Measurements from ENCODE around the gene CPM. TPM values are rescaled to one million over a fixed set of nuclear protein-coding genes. Genes with fewer than 3 reads are reported as not detected.

CPM gene
- total RNA-seq, 1 donor, result 3.6 TPM

DNA sequence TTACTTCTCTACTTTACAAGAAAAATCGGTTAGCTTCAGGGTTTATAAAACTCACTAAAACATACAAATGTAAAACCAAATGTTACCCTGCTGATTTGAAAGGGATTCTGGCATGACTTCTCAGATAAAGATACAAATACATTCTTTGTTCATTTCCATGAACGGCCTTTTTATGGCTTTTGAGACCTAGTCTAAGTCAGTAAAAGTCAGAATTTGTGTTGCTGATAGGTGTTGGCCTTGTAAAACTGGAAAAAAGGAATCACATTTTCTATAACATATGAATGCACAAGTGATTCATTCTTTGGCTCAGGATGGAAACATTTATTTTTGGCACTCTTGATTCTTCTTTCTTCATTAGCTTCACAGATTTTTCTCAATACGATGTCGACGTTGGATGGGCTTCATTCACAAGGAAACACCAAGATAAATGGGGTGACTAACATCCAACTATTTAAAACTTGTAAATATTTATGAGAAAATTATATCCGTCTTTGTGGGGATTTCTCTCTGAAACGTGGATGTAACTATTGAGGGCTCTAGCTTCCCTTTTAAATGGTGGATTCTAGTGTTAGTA lies 27.0 kb upstream of the CPM start:
- H3K9me3 ChIP-seq (ENCODE audit: low read depth, low read length), result no peaks in the 10 kb centered on the region
- no peaks in the 10 kb centered on the region for H3K27me3 ChIP-seq (ENCODE audit: insufficient read depth, low read length)
- H3K79me2 ChIP-seq (ENCODE audit: insufficient read depth, low read length), result no peaks in the 10 kb centered on the region
- no peak overlapping the region for H2AFZ ChIP-seq (ENCODE audit: low read length)
- no peak overlapping the region for H3K27ac ChIP-seq (ENCODE audit: low read depth, low read length)
- no peak overlapping the region for H3K4me3 ChIP-seq (ENCODE audit: insufficient read depth, low read length)
- peaks cover 3% of the 10 kb centered on the region for H3K4me1 ChIP-seq (ENCODE audit: insufficient read depth, low read length)
- DNase-seq (ENCODE audit: insufficient read length, low spot score, missing footprints), result no peak
- no peaks in the 10 kb centered on the region for H4K20me1 ChIP-seq (ENCODE audit: insufficient read depth, low read length)
- no peaks in the 10 kb centered on the region for H3K36me3 ChIP-seq (ENCODE audit: insufficient read depth, low read length)
- TF ChIP-seq, protein P1, sequence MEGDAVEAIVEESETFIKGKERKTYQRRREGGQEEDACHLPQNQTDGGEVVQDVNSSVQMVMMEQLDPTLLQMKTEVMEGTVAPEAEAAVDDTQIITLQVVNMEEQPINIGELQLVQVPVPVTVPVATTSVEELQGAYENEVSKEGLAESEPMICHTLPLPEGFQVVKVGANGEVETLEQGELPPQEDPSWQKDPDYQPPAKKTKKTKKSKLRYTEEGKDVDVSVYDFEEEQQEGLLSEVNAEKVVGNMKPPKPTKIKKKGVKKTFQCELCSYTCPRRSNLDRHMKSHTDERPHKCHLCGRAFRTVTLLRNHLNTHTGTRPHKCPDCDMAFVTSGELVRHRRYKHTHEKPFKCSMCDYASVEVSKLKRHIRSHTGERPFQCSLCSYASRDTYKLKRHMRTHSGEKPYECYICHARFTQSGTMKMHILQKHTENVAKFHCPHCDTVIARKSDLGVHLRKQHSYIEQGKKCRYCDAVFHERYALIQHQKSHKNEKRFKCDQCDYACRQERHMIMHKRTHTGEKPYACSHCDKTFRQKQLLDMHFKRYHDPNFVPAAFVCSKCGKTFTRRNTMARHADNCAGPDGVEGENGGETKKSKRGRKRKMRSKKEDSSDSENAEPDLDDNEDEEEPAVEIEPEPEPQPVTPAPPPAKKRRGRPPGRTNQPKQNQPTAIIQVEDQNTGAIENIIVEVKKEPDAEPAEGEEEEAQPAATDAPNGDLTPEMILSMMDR (IDR thresholded peaks at IDR 0.05; ENCODE audit: extremely low read depth, low read depth, low read length), result no peak
- no peak overlapping the region for H3K4me2 ChIP-seq (ENCODE audit: insufficient read depth, low read length)

DNA sequence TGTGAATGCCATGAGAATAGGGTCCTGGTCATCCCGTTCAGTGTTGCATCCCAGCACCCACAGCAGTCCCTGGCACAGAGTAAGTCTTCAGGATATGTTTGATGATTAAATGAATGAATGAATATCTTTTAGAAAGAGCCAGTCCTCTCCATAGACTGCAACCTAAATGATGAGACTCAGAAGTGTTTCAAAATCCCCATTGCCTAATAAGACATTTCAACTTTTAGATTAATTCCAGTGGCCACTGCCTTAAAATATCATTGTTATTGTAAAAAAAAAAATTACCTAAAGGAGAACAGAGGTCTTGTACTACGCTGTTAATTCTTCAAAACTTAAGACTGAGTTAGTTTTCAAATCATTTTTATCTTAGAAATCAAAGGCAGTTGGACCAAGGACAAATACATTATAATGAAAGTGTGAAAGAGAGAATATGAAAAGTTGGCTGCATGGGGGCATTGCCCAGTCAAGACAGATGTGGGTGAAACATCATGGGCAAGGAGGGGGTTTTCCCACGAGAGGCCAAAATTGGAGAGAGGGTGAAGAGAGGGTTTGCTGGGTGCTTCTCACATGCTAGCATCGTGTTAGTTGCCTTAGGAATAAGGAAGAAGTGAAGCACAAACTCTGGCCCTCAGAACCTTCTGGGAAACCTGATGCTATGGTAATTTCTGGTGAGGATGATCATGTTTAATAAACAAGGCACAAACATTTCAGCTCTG lies 26.3 kb upstream of the CPM start:
- H3K4me2 ChIP-seq (ENCODE audit: insufficient read depth, low read length), result no peak overlapping the region
- no peaks in the 10 kb centered on the region for H3K36me3 ChIP-seq (ENCODE audit: insufficient read depth, low read length)
- H3K27ac ChIP-seq (ENCODE audit: low read depth, low read length), result no peak overlapping the region
- no peaks in the 10 kb centered on the region for H3K79me2 ChIP-seq (ENCODE audit: insufficient read depth, low read length)
- H3K27me3 ChIP-seq (ENCODE audit: insufficient read depth, low read length), result no peaks in the 10 kb centered on the region
- H3K4me3 ChIP-seq (ENCODE audit: insufficient read depth, low read length), result no peak overlapping the region
- no peak for DNase-seq (ENCODE audit: insufficient read length, low spot score, missing footprints)
- H4K20me1 ChIP-seq (ENCODE audit: insufficient read depth, low read length), result no peaks in the 10 kb centered on the region
- peaks cover 3% of the 10 kb centered on the region for H3K4me1 ChIP-seq (ENCODE audit: insufficient read depth, low read length)
- H2AFZ ChIP-seq (ENCODE audit: low read length), result no peak overlapping the region
- TF ChIP-seq, protein P1 (IDR thresholded peaks at IDR 0.05; ENCODE audit: extremely low read depth, low read depth, low read length), result no peak
- no peaks in the 10 kb centered on the region for H3K9me3 ChIP-seq (ENCODE audit: low read depth, low read length)

DNA sequence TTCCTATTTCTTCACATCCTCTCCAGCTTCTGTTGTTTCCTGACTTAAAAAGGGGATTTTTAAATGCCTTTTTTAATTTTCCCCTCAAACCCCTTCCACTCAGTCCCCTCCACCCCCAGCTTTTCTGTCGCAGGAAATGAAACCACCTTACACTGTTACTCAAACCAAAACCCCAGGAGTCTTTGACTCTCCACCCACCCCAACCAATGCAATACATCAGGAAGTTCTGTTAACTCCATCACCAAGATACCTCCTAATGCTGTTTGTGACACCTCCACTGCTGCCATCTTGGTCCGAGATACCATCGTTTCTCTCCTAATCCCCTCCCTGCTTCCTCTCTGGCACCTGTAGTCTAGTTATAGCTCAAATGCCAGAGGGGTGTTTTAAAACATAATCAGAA lies 25.4 kb upstream of the CPM start:
- no peak overlapping the region for H3K27ac ChIP-seq (ENCODE audit: low read depth, low read length)
- no peak overlapping the region for H2AFZ ChIP-seq (ENCODE audit: low read length)
- H3K4me3 ChIP-seq (ENCODE audit: insufficient read depth, low read length), result no peak overlapping the region
- peaks cover 2% of the 10 kb centered on the region for H3K4me1 ChIP-seq (ENCODE audit: insufficient read depth, low read length)
- H3K79me2 ChIP-seq (ENCODE audit: insufficient read depth, low read length), result no peaks in the 10 kb centered on the region
- H3K4me2 ChIP-seq (ENCODE audit: insufficient read depth, low read length), result no peak overlapping the region
- no peaks in the 10 kb centered on the region for H3K27me3 ChIP-seq (ENCODE audit: insufficient read depth, low read length)
- TF ChIP-seq, protein P1 (IDR thresholded peaks at IDR 0.05; ENCODE audit: extremely low read depth, low read depth, low read length), result no peak
- H3K36me3 ChIP-seq (ENCODE audit: insufficient read depth, low read length), result no peaks in the 10 kb centered on the region
- DNase-seq (ENCODE audit: insufficient read length, low spot score, missing footprints), result no peak
- no peaks in the 10 kb centered on the region for H3K9me3 ChIP-seq (ENCODE audit: low read depth, low read length)
- no peaks in the 10 kb centered on the region for H4K20me1 ChIP-seq (ENCODE audit: insufficient read depth, low read length)

DNA sequence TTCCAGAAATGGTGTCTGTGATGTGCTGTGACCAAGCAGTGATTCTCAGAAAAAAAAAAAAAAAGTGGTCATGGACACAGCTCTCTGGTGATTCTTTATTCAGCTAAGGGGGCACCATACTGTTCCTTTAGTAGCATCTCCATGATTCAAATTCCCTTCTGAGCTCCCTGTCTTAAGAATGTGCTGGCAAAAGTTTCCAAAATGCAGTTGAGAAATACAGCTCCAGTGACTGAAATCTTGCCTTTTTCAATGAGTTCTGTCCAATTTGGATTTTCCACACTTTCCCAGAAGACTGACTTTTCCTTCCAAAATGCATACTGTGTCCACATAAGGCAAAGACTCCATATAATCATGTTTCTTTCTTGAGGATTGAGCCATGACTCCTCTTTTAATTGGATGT lies 24.3 kb upstream of the CPM start:
- TF ChIP-seq, protein P1 (IDR thresholded peaks at IDR 0.05; ENCODE audit: extremely low read depth, low read depth, low read length), result no peak

More for the DNA sequence above, 24.3 kb upstream of the CPM start:
- Histone ChIP-seq H3K4me1 (ENCODE audit: insufficient read depth, low read length) (no peaks in the 10 kb centered on the region), H3K4me3 (ENCODE audit: insufficient read depth, low read length) (no peak overlapping the region), H4K20me1 (ENCODE audit: insufficient read depth, low read length) (no peaks in the 10 kb centered on the region), H3K36me3 (ENCODE audit: insufficient read depth, low read length) (no peaks in the 10 kb centered on the region), H3K9me3 (ENCODE audit: low read depth, low read length) (no peaks in the 10 kb centered on the region), H3K27ac (ENCODE audit: low read depth, low read length) (no peak overlapping the region), H3K79me2 (ENCODE audit: insufficient read depth, low read length) (no peaks in the 10 kb centered on the region), H2AFZ (ENCODE audit: low read length) (no peak overlapping the region), H3K4me2 (ENCODE audit: insufficient read depth, low read length) (no peak overlapping the region), H3K27me3 (ENCODE audit: insufficient read depth, low read length) (no peaks in the 10 kb centered on the region)
- no peak for DNase-seq (ENCODE audit: insufficient read length, low spot score, missing footprints)

All from osteoblast (primary cell).